OCI-LY1 (cell line): Measurements from ENCODE around the gene ATP11B.

Source experiments
- CTCF ChIP-seq: fragments of 200-600 bp; sonication (generic), shearing (Covaris generic); IDR thresholded peaks from 2 replicates; pipeline ENCODE4 v1.5.1; 2017; ENCODE audit warnings: mild to moderate bottlenecking, antibody characterized with exemption, low read length, moderate library complexity, mixed read lengths
- EZH2 ChIP-seq: fragments of 200-600 bp; sonication (generic), shearing (Covaris generic); IDR thresholded peaks from 2 replicates; pipeline ENCODE4 v1.8.0; 2017; ENCODE audit warnings: borderline replicate concordance, mixed run types, mild to moderate bottlenecking, antibody characterized with exemption, low read length, moderate library complexity, mixed read lengths

- TF ChIP-seq CTCF (no peak), EZH2 (no peak)
Measured at GRCh38 chr3:182796310-182796709, 3.0 kb downstream of the ATP11B start.
